Endothelial cell of umbilical vein (primary cell): ENCODE results near the gene SCYGR4.

Experiments
- EZH2 ChIP-seq: IDR thresholded peaks from 2 replicates; pipeline ENCODE4 v1.6.1; 2012; ENCODE audit warnings: borderline replicate concordance, low read depth, mild to moderate bottlenecking, moderate library complexity, low read length, inconsistent platforms; ENCODE audit not compliant: severe bottlenecking
- FOS ChIP-seq: IDR thresholded peaks from 2 replicates; pipeline ENCODE4 v1.6.1; 2011; ENCODE audit warnings: mild to moderate bottlenecking, low read length, moderate library complexity, borderline replicate concordance; ENCODE audit not compliant: insufficient read depth
- GATA2 ChIP-seq: IDR thresholded peaks from 2 replicates; pipeline ENCODE4 v1.7.0; 2011; ENCODE audit warnings: low read depth, mild to moderate bottlenecking, moderate library complexity, mixed read lengths, low read length; ENCODE audit not compliant: insufficient read length, insufficient read depth
- JUN ChIP-seq: IDR thresholded peaks from 2 replicates; pipeline ENCODE4 v1.6.1; 2011; ENCODE audit warnings: borderline replicate concordance, low read depth; ENCODE audit not compliant: insufficient read length, insufficient read depth
- MAX ChIP-seq: IDR thresholded peaks from 2 replicates; pipeline ENCODE4 v1.6.1; 2011; ENCODE audit not compliant: insufficient read depth, insufficient read length
- MYC ChIP-seq: IDR thresholded peaks from one replicate; pipeline ENCODE4 v1.6.1; 2011; ENCODE audit warnings: mild to moderate bottlenecking, low read depth, low read length
- POLR2A ChIP-seq: IDR thresholded peaks from 2 replicates; pipeline ENCODE4 v1.6.1; 2012; ENCODE audit warnings: low read depth, mild to moderate bottlenecking, control low read depth, low read length
- POLR2AphosphoS5 ChIP-seq: IDR thresholded peaks from 2 replicates; pipeline ENCODE4 v1.6.1; 2012; ENCODE audit warnings: low read depth, mild to moderate bottlenecking, control low read depth, low read length, moderate library complexity; ENCODE audit not compliant: insufficient read depth
- TF ChIP-seq, protein P1 (sequence below), 2 donors: IDR thresholded peaks; 1 replicate in 1 of 2; 2 replicates in 1 of 2; pipeline ENCODE4 v1.5.1; 2011; ENCODE audit warnings: low read length in 2 of 2, mild to moderate bottlenecking in 2 of 2, moderate library complexity in 2 of 2, control low read depth in 1 of 2, inconsistent platforms in 1 of 2, low read depth in 1 of 2; ENCODE audit not compliant: insufficient read depth in 1 of 2; ENCODE audit errors: extremely low read depth in 1 of 2

GRCh38 chr2:227665189-227665940 lies 48.1 kb downstream of the SCYGR4 start:
- TF ChIP-seq POLR2A (no peak), EZH2 (no peak), GATA2 (no peak), POLR2AphosphoS5 (no peak), MYC (no peak), JUN (no peak), FOS (no peak), MAX (no peak)
- TF ChIP-seq, protein P1, sequence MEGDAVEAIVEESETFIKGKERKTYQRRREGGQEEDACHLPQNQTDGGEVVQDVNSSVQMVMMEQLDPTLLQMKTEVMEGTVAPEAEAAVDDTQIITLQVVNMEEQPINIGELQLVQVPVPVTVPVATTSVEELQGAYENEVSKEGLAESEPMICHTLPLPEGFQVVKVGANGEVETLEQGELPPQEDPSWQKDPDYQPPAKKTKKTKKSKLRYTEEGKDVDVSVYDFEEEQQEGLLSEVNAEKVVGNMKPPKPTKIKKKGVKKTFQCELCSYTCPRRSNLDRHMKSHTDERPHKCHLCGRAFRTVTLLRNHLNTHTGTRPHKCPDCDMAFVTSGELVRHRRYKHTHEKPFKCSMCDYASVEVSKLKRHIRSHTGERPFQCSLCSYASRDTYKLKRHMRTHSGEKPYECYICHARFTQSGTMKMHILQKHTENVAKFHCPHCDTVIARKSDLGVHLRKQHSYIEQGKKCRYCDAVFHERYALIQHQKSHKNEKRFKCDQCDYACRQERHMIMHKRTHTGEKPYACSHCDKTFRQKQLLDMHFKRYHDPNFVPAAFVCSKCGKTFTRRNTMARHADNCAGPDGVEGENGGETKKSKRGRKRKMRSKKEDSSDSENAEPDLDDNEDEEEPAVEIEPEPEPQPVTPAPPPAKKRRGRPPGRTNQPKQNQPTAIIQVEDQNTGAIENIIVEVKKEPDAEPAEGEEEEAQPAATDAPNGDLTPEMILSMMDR (IDR thresholded peaks at IDR 0.05; ENCODE audit: extremely low read depth in 1 of 2, insufficient read depth in 1 of 2, low read depth in 1 of 2, low read length in 2 of 2) = no peak
